Kidney glomerular epithelial cell (primary cell): ENCODE measurements around the gene APOD.
A peak's percentile ranks its signal among the peaks of the same experiment; 100 is the strongest.

Source experiments
- DNase-seq: peaks from one replicate; lab custom pipeline; 2025; lab: John Stamatoyannopoulos, UW

APOD gene

DNA sequence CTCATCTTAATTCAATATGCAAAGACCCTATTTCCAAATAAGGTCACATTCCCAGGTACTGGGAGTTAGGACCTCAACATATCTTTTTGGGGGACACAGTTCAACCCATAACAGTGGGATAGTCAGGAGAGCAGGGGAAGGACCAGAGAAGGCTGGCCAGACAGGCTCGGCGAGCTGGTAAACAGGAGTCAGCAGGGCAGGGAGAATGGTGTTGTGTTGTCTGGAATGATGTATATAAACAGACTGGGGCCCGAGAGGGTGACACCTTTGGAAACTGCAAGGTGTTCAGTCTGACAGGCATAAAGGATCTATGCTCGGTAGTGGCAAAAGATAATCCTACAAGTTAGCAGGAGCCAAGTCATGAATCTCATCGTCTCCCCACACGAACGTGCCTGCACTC lies 30.5 kb downstream of the APOD start:
- DNase-seq = no peak

GRCh38 chr3:195551381-195551978 lies 32.3 kb downstream of the APOD start:
- no peak for DNase-seq

DNA sequence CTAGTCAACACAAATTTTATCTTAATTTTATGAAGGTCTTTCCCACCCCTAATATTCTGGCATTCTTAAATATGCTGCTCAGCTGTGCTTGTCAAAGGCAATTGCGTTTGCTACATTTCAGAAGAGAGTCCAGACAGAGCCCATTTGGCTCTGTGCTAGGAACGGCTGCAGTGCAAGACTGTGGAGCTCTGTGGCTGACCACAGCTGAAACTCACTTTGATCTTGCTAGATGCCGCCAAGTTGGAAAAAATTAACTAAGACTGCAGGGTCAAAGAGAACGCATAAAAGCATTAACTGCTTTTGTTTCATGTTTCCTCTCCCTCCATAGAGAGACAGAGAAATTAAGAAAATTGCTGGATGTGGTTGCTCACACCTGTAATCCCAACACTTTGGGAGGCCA lies 33.0 kb downstream of the APOD start:
- DNase-seq = no peak

GRCh38 chr3:195549931-195550519 lies 33.7 kb downstream of the APOD start:
- no peak for DNase-seq

DNA sequence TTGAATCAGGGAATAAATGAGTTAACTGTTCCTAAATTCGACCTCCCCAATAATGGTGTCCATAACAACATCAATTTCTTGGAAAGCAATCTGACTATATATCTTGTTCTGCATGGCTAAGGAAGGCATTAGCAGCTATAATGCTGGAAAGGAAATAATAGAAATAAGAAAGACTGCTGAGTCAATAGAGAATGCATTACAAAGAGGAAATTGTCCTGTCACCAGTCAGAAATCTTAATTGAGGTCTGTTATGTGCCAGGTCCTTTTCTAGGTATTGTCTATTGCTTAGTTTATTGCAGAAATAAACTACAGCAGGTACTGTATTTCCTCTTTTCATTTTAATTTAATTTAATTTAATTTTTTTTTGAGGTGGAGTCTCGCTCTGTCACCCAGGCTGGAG lies 34.8 kb downstream of the APOD start:
- no peak for DNase-seq

DNA sequence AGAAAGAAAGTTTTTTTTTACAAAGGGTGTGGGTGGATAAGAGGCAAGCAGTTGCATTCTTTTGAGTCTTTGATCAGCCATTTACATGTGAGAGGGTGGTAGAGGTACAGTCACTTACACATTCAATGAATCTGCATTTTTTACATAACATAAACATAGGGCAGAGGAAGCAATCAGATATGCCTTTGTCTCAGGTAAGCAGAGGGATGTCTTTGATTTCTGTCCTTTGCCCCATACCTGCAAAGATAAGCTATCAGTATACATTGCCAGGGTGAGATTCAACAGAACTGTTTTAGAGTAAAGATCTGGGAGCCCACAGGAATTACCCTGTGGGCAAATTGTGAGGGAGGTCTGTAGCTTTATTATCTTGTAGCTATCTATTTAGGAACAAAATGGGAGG lies 35.2 kb downstream of the APOD start:
- no peak for DNase-seq

GRCh38 chr3:195548006-195548405 lies 35.7 kb downstream of the APOD start:
- DNase-seq = no peak

GRCh38 chr3:195546130-195546560 lies 37.6 kb downstream of the APOD start:
- peak; percentile 81 for DNase-seq

DNA sequence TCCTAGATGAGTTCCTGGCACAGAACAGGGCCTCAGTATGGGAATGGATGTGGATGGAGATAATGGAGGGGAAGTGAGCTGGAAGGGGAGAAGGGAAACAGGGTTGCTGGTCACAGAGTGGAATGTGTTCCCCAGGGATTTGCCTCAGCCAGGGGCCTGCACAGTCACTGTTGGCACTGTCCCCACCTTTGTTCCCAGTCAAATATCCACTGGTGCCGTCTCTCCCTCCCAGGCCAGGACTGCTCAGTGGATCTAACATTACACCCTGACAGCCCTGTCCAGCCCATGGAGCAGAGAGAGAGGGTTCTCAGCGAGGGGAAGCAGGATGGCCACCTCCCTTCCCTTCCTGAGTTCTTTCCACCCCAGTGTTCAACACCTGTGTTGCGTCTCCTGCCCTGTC lies 39.1 kb downstream of the APOD start:
- no peak for DNase-seq

DNA sequence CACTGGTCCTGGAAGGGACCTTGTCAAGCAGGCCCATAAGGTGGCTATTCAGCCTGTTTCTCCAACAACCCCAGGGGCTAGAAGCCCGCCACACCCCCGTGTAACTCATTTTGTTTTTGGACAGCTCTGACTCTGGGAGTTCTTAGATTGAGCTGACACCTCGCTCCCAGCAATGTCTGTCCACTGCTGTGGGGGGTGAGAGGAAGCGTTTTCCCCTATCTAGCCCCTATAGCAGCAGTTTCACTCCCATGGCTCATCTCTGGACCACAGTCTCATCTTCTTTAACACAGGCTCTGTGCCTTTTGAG lies 39.6 kb downstream of the APOD start:
- no peak for DNase-seq

DNA sequence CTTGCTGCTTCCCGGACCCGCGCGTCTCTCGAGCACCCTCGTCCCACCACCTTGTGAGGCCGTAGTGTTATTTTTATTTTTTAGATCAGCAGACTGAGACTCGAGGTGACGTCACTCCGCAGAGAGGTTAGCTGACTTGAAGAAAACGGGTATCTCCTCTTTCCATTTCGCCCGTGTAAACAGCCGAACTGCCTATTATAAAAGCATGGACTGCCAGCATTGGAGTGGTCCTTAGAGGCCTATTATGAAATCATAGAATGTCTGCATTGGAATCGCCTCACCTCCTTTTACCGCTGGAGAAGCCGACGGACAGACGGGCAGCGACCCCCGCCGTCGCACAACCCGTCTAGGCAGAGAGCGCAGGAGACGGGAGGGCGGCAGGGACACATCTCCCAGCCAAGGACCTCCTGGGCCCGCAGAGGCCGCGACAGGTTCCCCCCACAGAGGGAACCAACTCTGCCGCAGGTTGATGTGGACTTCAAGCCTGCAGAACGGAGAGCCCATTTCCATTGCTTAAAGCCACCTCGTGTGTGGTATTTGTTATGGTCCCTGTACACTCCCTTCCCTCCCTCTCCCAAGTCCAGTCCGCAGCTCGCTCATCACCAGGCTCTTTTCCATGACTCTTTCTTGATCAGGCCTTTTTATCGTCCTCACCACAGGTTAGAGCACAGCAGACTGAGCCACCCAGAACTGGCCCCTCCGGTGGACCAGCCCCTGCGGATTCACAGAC lies 40.1 kb downstream of the APOD start:
- DNase-seq = peak; percentile 84

DNA sequence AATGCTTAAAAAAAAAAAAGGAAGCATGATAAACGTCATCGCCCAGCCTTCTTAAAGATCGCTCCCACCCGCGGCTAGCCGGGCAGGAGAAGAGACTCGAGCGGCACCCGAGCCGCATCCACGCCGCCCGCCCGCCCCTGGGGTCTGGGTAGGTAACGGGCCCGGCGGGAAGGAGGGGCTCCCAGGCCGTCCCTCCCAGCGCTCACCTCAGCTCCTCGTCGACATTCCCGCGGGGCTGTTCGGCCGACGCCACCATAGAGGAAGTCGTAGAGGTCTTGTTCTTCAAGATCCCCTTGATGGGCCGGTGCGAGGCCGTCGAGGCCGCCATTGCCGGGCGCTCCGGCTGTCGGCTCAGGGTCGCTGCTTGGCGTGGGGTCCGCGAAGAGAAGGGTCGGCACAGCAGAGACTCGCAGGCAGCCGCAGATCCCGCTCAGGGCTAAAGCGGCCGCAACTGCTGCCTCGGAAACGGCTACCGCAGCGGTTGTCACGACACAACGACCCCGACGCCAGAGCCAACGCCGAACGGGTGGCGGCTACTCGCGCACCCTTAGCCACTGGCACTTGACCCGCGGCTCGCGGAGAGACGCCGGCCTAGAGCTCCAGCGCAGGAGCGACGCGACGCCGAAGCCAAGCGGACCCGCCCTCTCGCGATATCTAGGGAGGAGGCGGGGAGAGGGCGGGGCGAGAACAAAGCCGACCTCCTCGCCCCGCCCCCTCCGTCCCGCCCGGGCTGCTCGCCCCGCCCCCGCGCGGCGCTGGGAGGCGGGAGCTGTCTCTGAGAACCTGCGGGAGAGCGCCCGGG lies 40.8 kb downstream of the APOD start, which contains the start of gene PPP1R2:
Gene PPP1R2, minus strand, starts transcription at position 628 of the 802 bp plus-strand sequence. Its CDS starts 300 bp downstream, at position 328.
- peak; percentile 84 for DNase-seq

- DNase-seq = no peak
These were observed 41.4 kb downstream of the APOD start for GRCh38 chr3:195542316-195542697.

DNA sequence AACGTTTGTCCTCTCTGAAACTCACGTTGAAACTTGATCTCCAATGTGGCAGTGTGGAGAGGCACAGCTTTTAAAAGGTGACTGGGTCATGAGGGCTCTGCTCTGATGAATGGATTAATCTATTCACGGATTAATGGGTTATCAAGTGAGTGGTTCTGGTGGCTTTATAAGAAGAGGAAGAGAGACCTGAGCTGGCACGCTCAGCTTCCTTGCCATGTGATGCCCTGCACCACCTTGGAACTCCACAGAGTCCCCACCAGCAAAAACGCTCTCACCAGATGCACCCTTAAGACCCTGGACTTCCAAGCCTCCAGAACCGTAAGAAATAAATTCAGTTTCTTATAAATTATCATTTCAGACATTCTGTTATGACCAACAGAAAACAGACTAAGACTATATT lies 43.2 kb downstream of the APOD start:
- no peak for DNase-seq

DNA sequence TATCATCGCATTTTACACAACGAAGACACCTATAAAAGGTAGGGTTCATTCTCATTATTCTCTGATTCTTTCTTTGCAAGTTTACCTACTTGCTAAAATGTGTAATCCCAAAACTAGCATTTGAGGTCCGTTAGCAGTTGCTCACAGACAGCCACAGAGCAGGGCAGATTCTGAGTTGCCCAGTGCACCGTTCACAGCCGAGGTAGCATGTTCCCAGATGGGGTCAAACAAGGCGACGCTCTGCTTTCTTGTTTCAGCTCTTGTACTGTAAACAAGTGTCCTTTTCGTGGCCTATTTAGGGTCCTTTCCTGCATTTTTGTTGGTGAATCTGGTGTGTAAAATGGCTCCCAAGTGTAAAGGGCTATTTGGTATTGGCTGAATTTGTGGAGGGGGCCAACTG lies 43.7 kb downstream of the APOD start:
- DNase-seq = no peak

GRCh38 chr3:195539479-195539878 lies 44.3 kb downstream of the APOD start:
- no peak for DNase-seq

GRCh38 chr3:195537995-195538394 lies 45.7 kb downstream of the APOD start:
- no peak for DNase-seq

DNA sequence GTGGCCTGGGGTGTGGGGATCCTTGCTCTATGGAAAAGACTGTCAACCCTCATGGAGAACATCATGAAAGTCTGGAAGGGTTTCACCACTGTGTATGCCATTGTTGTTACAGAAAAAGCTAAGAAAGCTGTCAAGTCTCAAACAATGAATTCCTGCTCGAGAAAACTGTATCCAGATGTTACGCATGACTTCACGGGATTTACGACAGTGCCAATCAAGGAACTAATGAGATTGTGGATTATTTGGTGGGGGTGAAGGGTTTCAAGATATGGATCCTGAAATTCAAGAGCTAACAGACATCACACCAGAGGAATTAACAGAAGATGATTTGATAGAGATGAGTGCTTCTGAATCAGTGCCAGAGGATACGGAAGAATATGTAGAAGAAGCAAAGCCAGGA lies 48.4 kb downstream of the APOD start:
- no peak for DNase-seq

- no peak for DNase-seq
These were observed 50.9 kb downstream of the APOD start for GRCh38 chr3:195532834-195533233.

DNA sequence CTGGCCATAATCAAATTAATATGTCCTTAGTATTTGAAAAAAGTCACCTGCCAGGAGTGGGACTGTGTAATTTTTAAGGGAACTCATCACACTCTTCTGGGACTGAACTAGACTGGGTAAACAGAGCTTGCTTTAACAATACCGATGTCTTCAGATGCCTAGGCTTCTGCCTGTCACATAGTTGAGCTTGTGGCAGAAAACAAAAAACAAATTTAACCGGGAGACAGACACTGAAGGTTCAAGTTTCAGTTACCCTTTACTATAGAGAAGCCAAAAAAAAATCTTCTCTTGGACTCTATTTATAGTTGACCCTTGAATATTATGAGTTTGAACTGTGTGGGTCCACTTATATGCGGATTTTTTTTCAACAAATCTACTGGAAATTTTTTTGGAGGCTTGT lies 51.4 kb downstream of the APOD start:
- DNase-seq = no peak

- DNase-seq = no peak
These were observed 52.1 kb downstream of the APOD start for GRCh38 chr3:195531683-195532082.

GRCh38 chr3:195526492-195526891 lies 57.2 kb downstream of the APOD start:
- DNase-seq = no peak
